ENCODE measurements around the gene PTHLH.

The PTHLH gene

DNA sequence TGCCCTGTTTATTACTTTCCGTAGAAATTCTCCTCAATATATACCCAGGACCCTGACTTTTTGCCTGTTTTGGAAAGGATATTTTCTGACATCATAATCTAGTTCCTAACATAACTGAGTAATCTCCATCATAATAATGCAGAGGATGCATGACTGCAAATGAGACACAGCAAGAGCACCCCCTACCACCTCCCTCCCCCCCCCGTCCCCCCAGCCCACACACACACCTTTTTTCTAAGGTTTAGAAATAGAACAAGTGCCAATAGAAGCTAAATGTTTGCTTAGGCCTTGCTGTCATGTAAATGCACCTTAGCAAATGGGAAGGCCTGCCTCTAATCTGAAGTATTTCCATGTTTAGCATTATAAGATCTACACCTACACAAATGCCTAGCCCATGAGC lies at the start of gene PTHLH:
TSS of gene PTHLH (minus strand) at position 13 of the 400 bp plus-strand sequence. CDS start 3,239 bp downstream, outside the sequence.
- DNase-seq: no peak

DNA sequence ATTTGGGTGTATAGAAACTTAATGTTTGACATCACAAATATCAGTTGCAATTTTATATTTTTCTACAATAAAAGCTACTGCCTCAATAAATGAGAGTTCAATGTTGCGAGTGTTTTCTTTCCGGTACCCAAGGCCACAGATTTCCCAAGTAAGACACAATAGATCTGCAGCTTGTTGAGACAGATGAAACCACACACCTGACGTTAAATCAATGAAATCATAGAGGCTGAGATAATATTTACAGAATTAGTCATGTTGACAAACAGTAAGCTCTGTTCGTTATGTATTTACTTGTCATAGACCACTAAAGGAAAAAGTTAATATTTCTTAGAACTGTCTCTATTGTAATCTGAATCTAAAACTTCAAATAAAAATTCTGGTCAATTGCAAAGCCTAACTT lies 49.2 kb upstream of the PTHLH start:
- no peak for DNase-seq

DNA sequence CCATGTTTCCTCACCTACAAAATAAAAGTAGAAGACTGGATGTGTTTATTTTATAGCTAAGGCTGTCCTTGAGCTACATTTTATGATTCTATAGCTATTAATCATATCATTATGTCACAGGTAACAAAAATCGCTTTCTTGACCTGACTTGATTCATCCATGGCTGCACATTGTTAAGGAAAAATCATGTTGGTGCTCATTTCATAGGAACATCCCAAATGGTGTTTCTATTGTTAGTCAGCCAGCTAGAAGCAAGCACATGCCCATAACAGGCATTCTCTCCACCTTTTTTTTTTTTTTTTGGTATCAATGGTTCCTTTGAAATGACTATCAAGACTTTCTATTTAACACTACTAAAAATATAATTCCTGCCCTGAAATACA lies 45.3 kb upstream of the PTHLH start:
- no peak for DNase-seq

DNA sequence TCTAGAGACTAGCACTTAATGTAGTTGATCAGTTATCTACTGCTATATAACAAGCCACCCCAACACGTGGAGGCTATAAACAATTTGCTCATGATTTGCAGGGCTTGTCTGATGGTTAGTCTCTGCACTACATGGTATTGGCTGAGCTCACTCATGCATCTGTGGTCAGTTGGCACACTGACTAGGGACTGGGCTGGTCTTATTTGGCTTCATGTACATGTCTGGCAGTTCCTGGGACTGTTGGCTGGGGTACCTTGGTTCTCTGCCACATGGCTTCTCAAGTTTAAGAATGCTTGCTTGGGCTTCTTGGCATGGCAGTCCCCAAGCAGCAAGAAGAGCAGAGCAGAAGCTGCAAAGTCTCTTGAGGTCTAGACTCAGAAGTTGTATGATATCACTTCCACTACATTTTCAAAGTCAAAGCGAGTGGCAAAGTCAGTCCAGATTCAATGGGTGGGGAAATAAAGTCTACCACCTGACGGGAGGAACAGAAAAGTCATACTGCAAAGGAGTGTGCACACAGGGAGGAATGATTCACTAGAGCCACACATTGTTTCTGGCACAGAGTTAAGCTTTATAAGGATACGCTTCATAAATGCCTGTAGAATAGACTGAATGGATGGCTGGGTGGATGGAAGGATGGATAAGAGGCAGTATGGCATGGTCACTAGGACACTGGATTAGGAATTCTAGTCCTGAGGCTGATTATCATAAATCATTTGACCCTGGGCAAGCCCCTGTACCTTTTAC lies 44.8 kb upstream of the PTHLH start:
- no peak for DNase-seq

GRCh38 chr12:28015165-28015564 lies 42.6 kb upstream of the PTHLH start:
- no peak for DNase-seq

DNA sequence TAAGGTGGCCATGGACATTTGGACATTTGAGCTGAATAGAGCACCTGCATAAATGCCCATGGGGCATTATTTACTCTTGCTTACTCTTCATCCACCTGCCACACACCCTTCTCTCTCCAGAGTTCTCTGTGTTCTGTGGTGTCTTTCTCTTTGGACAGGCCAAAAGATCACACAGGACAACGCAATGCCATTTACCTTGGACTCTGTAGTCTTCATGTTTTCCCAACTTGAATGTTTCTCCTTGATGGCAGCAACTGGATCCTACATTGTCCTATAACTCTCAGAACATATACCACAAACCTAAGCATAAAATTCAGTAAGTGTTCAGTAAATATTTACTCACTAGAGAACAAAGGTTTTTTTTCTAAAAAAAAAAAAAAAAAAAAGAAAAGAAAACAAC lies 41.7 kb upstream of the PTHLH start:
- no peak for DNase-seq

GRCh38 chr12:28012333-28012918 lies 39.9 kb upstream of the PTHLH start:
- no peak for DNase-seq

DNA sequence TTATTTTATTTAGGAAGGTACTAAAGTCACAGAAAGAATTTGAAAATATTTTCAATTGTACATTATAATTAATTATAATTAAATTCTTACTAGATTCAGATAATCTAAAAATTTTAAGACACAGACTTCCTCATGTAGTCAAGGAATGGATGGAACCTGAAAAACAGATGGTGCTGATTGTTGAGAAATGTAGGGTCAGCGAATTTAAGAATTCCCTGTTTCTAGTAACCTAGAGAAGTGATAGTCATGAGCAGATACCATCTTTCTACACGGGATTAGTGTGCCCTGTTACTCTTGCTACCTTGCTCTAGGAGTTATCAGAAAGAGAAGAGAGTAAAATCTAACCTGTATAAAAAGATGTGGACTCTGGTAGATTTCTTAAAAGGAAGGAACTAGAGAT lies 37.5 kb upstream of the PTHLH start:
- DNase-seq: no peak

DNA sequence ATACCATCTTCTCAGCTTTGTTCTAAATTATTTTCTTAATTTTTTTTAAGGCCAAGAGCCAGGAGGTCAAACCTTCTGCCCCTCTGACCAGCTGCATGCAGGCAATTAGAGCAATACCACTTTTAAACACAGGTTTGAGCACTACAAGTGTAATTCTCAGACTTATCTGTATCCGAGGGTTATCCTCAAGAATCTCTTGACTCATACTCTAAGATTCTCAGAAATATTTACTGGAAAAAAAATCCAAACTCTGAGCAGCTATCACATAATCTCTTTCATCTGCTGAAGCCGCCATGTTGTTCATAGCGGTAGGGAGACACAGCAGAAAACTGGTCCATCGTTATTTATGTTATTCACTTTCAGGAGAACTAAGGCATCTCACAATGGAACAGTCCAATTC lies 27.4 kb upstream of the PTHLH start:
- no peak for DNase-seq

GRCh38 chr12:27999521-27999920 lies 27.0 kb upstream of the PTHLH start:
- DNase-seq: no peak

DNA sequence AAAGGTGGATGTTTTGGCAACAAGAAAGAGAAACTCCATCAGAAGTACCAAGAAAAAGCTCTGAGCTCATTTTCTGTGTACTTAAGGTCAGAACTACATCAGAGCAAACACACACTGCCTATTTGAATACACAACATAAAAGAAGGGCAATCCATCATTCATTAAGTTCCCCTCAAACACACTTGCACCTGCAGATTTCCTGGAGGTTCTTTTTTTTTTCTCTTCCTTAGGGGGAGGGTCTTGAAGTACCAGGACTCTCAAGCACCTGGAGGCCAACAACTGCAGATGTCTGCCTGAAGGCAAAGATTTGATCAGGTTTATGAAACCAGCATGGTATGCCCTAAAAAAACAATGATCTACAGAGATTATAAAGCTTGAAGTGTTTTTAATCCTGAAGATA lies 26.1 kb upstream of the PTHLH start:
- peak; percentile 10 for DNase-seq

GRCh38 chr12:27998170-27998569 lies 25.6 kb upstream of the PTHLH start:
- no peak for DNase-seq

- DNase-seq: no peak
Observed at GRCh38 chr12:27996761-27997160, 24.2 kb upstream of the PTHLH start.

DNA sequence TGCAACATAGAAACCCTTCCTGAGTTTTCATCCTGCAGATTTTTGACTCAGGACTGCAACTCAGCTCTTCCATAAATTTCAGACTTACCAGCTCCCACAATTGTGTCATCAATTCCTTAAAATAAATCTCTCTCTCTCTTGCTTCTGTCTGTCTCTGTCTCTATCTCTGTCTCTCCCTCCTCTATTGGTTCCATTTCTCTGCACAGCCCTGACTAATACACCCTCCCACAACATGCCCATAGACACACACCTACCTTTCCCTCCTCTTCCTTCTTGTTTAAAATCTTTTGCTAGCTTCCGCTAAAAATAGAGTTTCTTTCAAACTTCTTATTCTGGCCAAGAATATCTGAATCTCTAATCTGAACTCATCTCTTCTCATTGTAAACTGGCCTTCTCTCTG lies 22.9 kb upstream of the PTHLH start:
- DNase-seq: no peak

DNA sequence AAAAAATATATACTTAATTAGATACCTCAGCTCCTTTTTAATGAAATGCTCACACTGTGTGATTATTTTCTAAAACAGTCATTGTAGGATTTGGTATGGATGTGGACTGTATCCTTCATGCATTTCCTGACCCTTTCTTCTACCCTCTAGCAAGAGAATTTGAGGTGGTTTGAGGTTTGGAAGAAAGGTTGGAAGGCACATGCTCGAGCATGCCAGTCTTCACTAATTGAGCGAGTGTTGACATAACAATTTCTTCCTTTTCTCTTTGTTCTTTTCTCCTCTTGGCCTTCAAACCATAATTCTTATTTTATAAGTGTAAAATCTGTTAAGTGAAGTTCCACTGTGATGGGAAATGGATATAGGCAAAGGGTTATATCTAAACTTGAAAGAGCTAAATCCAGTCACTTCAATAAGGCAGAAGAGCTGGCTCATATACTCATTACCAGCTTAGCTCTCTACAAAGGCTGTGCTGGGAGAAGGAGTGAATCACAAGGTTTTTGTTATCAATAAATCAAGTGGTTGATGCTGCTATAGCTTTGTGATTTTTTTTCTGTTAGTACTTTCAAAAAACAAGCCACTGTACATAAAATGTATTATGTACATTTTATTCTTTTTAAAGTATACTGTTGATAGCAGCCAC lies 16.2 kb upstream of the PTHLH start:
- no peak for DNase-seq

DNA sequence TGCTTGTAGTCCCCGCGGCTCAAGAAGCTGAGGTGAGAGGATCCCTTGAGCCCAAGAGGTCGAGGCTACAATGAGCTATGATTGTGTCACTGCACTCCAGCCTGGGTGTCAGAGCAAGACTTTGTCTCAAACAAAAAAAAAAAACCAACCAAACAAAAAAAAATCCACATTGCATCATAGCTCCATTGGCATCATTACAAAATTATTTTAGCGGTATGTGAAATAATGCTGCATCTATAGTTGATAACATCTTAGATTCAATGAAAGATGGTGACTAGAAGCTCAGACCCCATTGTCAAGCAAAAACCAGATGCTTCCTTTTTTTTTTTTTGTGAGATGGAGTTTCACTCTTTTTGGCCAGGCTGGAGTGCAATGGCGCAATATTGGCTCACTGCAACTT lies 14.8 kb upstream of the PTHLH start:
- DNase-seq: no peak

DNA sequence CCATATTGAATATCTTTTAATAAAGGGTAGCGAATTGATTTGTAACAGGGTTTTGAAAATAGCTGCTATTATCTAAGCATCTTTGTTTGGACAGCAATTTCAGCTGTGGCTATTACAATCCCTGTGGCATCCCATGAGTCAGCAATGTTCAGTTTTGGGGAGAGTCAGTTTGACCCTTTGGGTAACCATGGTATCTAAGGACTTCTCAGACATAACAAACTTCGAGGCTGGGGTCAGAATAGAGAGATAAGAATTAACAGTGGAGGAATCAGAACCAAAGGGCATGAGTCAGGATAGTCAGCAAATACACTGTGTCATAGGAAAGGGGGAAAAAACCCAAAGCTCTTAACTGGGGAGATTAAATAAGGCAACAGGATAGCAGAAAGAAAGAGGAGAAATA lies 11.7 kb upstream of the PTHLH start:
- DNase-seq: no peak

- DNase-seq: no peak
Observed at GRCh38 chr12:27982951-27983350, 10.4 kb upstream of the PTHLH start.

GRCh38 chr12:27982385-27982784 lies 9.9 kb upstream of the PTHLH start:
- DNase-seq: no peak

DNA sequence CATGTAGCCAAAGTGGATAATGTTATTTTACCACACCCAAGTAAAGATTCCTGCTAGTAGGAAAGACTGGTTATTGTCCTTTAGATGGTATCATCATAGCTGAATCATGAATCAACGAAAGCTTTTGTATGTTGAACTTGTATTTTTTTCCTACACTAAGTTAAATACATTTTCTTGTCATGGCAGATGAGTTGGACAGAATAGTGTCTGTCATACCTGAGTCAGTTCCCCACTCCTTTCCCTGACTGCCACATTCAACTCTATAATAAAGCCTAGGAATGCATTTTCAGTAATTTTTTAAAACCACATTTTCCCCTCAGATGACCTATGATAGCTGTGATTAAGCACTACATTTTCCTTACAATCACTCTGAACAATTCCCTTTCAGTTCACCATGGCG lies 9.3 kb upstream of the PTHLH start:
- no peak for DNase-seq

DNA sequence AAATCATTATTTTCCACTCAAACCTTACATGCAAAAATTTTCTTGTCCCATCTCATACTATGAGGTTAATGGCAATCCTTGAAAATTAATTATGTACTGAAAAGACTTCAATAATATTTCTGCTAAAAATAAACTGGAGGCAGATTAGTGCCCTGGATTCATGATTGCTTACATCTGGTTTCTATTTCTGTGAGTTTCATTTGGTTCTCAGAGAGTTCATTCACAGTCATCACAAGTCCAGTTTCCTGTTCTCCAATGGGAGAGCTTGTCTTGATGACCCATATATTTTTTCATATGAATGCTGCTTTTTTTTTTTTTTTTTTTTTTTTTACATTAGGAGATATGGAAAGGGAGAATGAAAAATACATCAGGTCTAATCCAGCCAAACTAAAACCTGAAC lies 6.6 kb upstream of the PTHLH start:
- DNase-seq: no peak

DNA sequence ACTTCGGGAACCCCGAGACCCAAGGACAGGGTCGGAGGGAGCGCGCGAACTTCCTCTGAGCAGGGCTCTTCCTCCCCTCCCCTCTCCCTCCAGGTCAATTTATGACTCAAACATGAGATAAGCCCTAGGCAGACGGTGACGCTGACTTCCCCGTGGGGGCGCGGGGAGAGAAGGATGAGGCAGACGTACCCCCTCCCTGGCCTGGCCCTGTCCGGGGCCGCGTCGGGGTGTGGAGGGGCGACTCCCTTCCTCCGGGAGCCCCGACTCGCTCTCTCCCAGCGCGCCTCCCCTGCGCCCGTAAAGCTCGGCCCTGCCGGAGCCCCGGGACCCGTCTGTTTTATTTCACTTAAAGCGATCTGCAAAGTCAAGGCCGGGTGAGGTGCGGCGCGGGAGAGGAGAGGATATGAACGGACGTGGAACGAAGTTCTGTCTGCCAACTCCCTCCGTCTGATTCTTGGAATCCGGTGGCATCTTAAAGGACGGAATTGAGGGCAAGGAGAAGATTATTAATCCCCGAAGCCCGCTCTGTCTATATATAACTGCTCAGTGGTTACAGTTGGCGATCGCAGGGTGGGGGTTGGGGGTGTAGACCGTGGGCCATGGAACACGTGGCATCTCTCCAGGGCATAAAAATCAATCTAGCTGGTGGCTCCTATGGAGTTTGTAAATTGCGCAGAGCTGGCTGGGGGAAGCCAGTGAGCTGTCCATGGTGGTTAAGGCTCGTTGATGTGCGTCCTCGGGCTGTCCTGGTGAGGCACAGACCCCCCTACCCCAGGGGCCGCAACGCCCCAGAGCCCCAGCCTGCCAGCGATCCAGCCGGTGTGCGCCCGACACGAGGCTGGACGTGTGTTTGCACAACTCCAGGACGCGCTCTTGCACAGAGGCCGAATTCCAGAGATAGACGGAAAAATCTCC lies 2.9 kb upstream of the PTHLH start:
- DNase-seq: no peak

GRCh38 chr12:27974735-27975221 lies 2.2 kb upstream of the PTHLH start:
- no peak for DNase-seq
